Activated naive CD4-positive, alpha-beta T cell treated with anti-CD3 and anti-CD28 coated beads, Interleukin-2, amount 50 U/mL, for 24 hours (primary cell): ENCODE data around the gene LIX1.

ENCODE experiments used
- H3K27ac Mint-ChIP-seq: one replicate; pipeline ENCODE4 v1.8.0; 2021; ENCODE audit warnings: mild to moderate bottlenecking, mixed read lengths
- H3K27me3 Mint-ChIP-seq: one replicate; pipeline ENCODE4 v1.8.0; 2021; ENCODE audit warnings: mixed read lengths
- H3K36me3 Mint-ChIP-seq: one replicate; pipeline ENCODE4 v1.8.0; 2021; ENCODE audit warnings: mixed read lengths
- H3K4me1 Mint-ChIP-seq: one replicate; pipeline ENCODE4 v1.8.0; 2021; ENCODE audit warnings: mixed read lengths
- H3K4me3 Mint-ChIP-seq: one replicate; pipeline ENCODE4 v1.8.0; 2021; ENCODE audit warnings: mild to moderate bottlenecking, mixed read lengths
- H3K9me3 Mint-ChIP-seq: one replicate; pipeline ENCODE4 v1.8.0; 2021; ENCODE audit warnings: mixed read lengths

The LIX1 gene

GRCh38 chr5:97046270-97046982, 96.0 kb downstream of the LIX1 start:
- Mint-ChIP-seq H3K27me3 (peaks cover 2% of the 10 kb centered on the region), H3K9me3 (no peaks in the 10 kb centered on the region), H3K4me1 (no peaks in the 10 kb centered on the region), H3K27ac (no peak overlapping the region), H3K36me3 (peaks cover 2% of the 10 kb centered on the region), H3K4me3 (no peak overlapping the region)

- H3K27ac Mint-ChIP-seq = no peak overlapping the region
These were observed 98.4 kb downstream of the LIX1 start for GRCh38 chr5:97044052-97044451.

GRCh38 chr5:97043511-97043910, 98.9 kb downstream of the LIX1 start:
- Mint-ChIP-seq H3K27me3 (no peaks in the 10 kb centered on the region), H3K9me3 (no peaks in the 10 kb centered on the region)

More at GRCh38 chr5:97044052-97044451, 98.4 kb downstream of the LIX1 start:
- no peaks in the 10 kb centered on the region for H3K27me3 Mint-ChIP-seq
- H3K4me3 Mint-ChIP-seq = no peak overlapping the region
- H3K9me3 Mint-ChIP-seq = no peaks in the 10 kb centered on the region
- H3K4me1 Mint-ChIP-seq = no peaks in the 10 kb centered on the region
- no peaks in the 10 kb centered on the region for H3K36me3 Mint-ChIP-seq

GRCh38 chr5:97042996-97043395, 99.4 kb downstream of the LIX1 start:
- Mint-ChIP-seq H3K9me3 (no peaks in the 10 kb centered on the region), H3K4me3 (no peak overlapping the region), H3K36me3 (no peaks in the 10 kb centered on the region), H3K4me1 (peaks cover 6% of the 10 kb centered on the region), H3K27me3 (no peaks in the 10 kb centered on the region), H3K27ac (no peak overlapping the region)

More at GRCh38 chr5:97043511-97043910, 98.9 kb downstream of the LIX1 start:
- H3K4me3 Mint-ChIP-seq = no peak overlapping the region
- peaks cover 4% of the 10 kb centered on the region for H3K4me1 Mint-ChIP-seq
- no peak overlapping the region for H3K27ac Mint-ChIP-seq
- no peaks in the 10 kb centered on the region for H3K36me3 Mint-ChIP-seq
